SK-N-MC (cell line): ENCODE data around the gene VARS2.
"Not testable (repeated sequence)": the region's sequence is repeated elsewhere in the genome, so short reads cannot be mapped to it uniquely, and the experiment has no call there.

Source experiments
- DNase-seq: peaks from one replicate; pipeline ENCODE4 v3.0.0-alpha.2; 2011; ENCODE audit warnings: low read depth, low spot score
- H3K27ac ChIP-seq: fragments of 200-600 bp; sonication (generic); 2 replicates; pipeline ENCODE4 v1.5.1; 2016; ENCODE audit warnings: mixed run types
- H3K36me3 ChIP-seq: fragments of 200-600 bp; sonication (generic); 2 replicates; pipeline ENCODE4 v1.6.1; 2017; ENCODE audit warnings: antibody characterized with exemption, low read length, mixed read lengths; ENCODE audit not compliant: insufficient read depth
- H3K4me3 ChIP-seq: fragments of 200-600 bp; sonication (generic); 2 replicates; pipeline ENCODE4 v1.5.1; 2016
- H3K9ac ChIP-seq: fragments of 200-600 bp; sonication (generic); 2 replicates; pipeline ENCODE4 v1.8.0; 2017; ENCODE audit warnings: mixed run types, mixed read lengths; ENCODE audit not compliant: insufficient read length
- H3K9me3 ChIP-seq: fragments of 200-600 bp; sonication (generic); 2 replicates; pipeline ENCODE4 v1.6.1; 2017; ENCODE audit warnings: low read depth, mild to moderate bottlenecking, antibody characterized with exemption, low read length, moderate library complexity, mixed read lengths
- EZH2 ChIP-seq: fragments of 200-600 bp; sonication (generic); IDR thresholded peaks from one replicate; pipeline ENCODE4 v1.6.1; 2017; ENCODE audit warnings: antibody characterized with exemption
- FOXP2 ChIP-seq: optimal IDR thresholded peaks from 2 replicates; pipeline ENCODE3; 2011; ENCODE audit warnings: mild to moderate bottlenecking, moderate library complexity; ENCODE audit not compliant: insufficient read depth; ENCODE audit errors: extremely low read length, control extremely low read depth
- POLR2AphosphoS5 ChIP-seq: IDR thresholded peaks from 2 replicates; pipeline ENCODE4 v1.6.1; 2012; ENCODE audit warnings: mild to moderate bottlenecking, low read depth, low read length, borderline replicate concordance

VARS2 gene

DNA sequence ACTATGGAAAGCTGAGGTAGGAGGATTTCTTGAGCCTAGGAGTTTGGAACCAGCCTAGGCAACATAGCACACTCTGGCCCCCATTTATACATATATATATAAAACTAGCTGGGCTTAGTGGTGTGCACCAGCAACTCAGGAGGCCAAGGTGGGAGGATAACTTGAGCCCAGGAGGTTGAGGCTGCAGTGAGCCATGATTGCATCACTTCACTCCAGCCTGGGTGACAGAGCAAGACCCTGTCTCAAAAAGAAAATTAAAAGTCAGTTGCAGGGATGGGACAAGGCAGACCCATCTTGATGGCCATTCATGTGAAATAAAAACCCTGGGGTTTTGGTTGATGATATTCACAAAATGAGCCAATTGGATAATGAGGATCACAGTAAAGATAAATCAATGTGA lies 12.6 kb upstream of the VARS2 start:
- Histone ChIP-seq H3K9ac (no peak overlapping the region), H3K27ac (no peak overlapping the region), H3K36me3 (peaks cover 7% of the 10 kb centered on the region; the same call in 1 of the 2 replicates), H3K4me3 (no peak overlapping the region), H3K9me3 (no peaks in the 10 kb centered on the region)
- no peak for DNase-seq
- TF ChIP-seq POLR2AphosphoS5, result no peak
- no peak for TF ChIP-seq EZH2
- TF ChIP-seq FOXP2, result no peak

DNA sequence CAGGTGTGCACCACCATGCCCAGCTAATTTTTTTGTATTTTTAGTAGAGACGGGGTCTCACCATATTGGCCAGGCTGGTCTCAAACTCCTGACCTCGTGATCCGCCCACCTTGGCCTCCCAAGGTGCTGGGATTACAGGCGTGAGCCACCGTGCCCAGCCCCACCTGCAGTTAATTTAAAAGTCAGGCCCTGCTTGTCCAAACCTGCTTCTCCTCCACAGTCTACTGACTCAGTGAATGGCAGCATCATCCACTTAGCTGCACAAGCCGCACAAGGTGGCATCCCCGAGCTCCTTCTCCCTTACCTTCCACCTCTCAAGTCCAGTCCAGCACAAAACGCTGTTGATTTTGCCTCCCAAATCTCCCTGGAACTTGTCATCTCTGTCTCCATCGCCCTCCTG lies 11.8 kb upstream of the VARS2 start:
- H3K27ac ChIP-seq, H3K36me3 ChIP-seq, H3K9me3 ChIP-seq, H3K9ac ChIP-seq, DNase-seq, H3K4me3 ChIP-seq: not testable (repeated sequence)

DNA sequence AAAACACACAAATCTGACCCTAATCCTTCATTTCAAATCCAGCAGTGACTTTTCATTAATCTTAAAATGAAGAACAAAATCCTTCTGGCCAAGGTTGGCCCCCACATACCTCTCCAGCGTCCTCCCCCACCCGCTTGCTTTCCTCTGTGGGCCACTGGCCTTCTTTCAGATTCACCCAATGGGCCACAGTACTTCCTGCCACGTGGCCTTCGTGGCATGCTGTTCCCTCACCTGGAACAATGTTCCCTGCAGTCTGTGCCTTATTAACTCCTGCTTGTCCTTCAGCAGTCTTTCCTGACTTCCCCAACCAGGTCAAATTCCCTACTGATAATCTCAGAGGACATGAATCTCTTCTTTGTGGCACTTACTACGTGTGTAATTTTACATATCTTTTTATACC lies 11.3 kb upstream of the VARS2 start:
- no peak for DNase-seq
- Histone ChIP-seq H3K9me3 (no peaks in the 10 kb centered on the region), H3K4me3 (no peak overlapping the region), H3K36me3 (peaks cover 7% of the 10 kb centered on the region; the same call in 1 of the 2 replicates), H3K9ac (no peak overlapping the region), H3K27ac (no peak overlapping the region)
- no peak for TF ChIP-seq FOXP2
- no peak for TF ChIP-seq EZH2
- TF ChIP-seq POLR2AphosphoS5, result no peak

DNA sequence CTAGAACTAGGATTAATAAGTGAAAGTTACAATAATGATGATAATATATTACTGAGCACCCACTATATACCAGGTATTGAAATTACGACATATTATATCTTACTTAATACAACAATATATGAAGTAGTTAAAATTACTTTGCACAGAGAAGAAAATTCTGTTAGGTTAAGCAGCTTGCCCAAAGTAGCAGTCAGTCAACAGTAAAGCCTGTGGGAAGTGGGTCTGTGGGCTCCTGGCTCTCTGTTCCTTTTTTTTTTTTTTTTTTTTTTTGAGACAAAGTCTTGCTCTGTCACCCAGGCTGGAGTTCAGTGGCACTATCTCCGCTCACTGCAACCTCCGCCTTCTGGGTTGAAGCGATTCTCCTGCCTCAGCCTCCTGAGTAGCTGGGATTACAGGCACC lies 10.8 kb upstream of the VARS2 start:
- no peak for DNase-seq
- H3K9ac ChIP-seq, result no peak overlapping the region
- no peak overlapping the region for H3K4me3 ChIP-seq
- H3K36me3 ChIP-seq, result peaks cover 3% of the 10 kb centered on the region; the same call in 1 of the 2 replicates
- no peaks in the 10 kb centered on the region for H3K9me3 ChIP-seq
- no peak overlapping the region for H3K27ac ChIP-seq
- TF ChIP-seq EZH2, result no peak
- no peak for TF ChIP-seq FOXP2

DNA sequence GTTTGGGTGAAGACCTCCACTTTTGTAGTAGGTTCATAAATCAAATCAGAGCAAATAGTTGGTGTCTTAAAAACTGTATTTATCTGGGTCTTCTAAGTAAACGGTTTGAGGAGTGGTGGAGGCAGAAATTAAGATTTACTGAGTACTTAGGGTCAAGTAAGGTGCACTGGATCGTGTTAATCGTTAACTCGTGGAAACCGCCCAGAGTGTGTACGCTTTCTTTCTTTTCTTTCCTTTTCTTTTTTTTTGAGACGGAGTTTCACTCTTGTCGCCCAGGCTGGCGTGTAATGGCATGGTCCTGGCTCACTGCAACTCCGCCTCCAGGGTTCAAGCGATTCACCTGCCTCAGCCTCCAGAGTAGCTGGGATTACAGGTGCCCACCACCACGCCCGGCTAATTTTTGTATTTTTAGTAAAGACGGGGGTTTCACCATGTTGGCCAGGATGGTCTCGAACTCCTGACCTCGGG lies 6.7 kb upstream of the VARS2 start:
- peaks cover 14% of the 10 kb centered on the region; the same call in 1 of the 2 replicates for H3K36me3 ChIP-seq

DNA sequence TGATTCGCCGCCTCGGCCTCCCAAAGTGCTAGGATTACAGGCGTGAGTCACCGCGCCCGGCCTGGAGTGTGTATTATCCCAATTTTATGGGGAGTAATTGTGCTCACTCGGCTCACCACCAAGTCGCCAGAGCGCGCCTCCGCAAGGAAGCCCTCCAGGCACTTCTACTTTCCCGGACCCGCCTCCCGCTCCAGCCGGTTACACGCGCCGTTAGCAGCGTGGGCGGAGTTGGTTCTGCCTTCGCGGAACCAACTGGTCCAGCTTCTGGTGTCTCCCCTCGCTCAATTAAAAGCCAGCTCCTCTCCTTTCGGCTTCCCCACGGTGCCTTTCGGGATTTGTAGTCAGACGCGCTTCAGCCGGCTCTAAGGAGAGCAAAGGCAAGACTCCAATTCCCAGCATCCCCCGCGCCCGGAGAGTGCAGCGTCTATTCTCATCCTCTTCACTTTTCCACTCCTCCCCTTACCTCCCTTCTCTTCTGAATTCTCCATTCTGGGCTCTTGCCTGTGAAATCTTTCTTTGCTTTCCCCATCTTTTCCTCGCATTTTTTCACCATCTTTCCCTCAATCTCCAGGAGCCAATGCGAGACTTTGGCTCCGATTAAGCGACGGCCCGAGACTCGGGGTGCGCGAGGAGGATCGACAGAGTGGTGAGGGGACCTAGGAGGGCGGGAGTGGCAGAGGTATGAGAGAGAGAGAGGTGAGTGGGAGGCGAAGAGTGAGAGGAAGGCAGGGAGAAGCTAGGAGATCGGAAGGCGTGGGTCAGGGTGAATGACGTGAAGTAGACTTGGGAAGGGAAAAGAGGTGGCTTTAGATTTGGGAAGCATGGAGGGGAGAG lies 6.1 kb upstream of the VARS2 start, which contains the start of gene GTF2H4:
Gene GTF2H4, plus strand, starts transcription at position 450 of the 834 bp plus-strand sequence.
- H3K4me3 ChIP-seq, result peak within 1 kb of the TSS; percentile 100

More for the DNA sequence above, 6.7 kb upstream of the VARS2 start:
- peak overlapping the region; percentile 100 for H3K4me3 ChIP-seq
- not testable (repeated sequence) for H3K9me3 ChIP-seq, DNase-seq, H3K27ac ChIP-seq, H3K9ac ChIP-seq

DNA sequence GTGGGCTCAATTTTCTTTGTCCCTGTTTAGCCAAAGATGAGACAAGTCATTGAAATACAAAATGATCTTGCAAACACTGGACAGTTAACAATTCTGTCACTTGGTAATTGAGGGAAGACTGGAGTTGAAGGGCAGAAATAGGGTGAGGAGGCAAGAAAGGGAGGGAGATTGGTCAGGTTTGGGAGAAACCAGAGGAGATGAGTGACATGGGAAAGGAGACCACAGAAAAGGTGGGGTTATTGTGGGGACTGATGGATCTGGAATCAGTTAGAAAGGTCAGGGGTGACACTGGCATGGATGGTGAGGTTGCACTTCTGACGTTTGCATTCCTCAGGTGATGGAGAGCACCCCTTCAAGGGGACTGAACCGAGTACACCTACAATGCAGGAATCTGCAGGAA lies 5.3 kb upstream of the VARS2 start:
- Histone ChIP-seq H3K27ac (no peak overlapping the region), H3K9me3 (no peaks in the 10 kb centered on the region), H3K9ac (peak overlapping the region; percentile 96), H3K36me3 (peaks cover 21% of the 10 kb centered on the region; the same call in 1 of the 2 replicates), H3K4me3 (peak overlapping the region; percentile 100)
- TF ChIP-seq EZH2 (no peak), FOXP2 (no peak), POLR2AphosphoS5 (no peak)
- no peak for DNase-seq

More for the DNA sequence above, 6.1 kb upstream of the VARS2 start, which contains the start of gene GTF2H4:
- Histone ChIP-seq H3K9me3 (no peaks in the 10 kb centered on the region), H3K36me3 (peaks cover 14% of the 10 kb centered on the region; the same call in 1 of the 2 replicates), H3K27ac (no peak within 1 kb of the TSS), H3K9ac (peak within 1 kb of the TSS; percentile 96)
- TF ChIP-seq FOXP2, result no peak
- no peak; the same call in 1 of the 2 replicates for TF ChIP-seq POLR2AphosphoS5
- no peak for TF ChIP-seq EZH2
- peak; percentile 96 for DNase-seq

DNA sequence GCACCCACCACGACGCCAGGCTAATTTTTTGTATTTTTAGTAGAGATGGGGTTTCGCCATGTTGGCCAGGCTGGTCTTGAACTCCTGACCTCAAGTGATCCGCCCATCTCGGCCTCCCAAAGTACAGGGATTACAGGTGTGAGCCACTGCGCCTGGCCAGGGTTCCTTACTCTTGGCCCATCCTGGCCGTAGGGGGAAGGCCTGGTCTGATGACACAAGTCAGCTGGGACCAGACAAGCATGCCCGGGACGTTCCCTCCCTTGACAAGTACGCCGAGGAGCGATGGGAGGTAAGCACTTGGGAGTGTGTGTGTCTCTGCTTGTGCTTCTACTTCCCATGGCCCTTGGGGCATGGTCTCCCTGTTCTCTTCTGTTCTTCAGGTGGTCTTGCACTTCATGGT lies 3.6 kb upstream of the VARS2 start:
- H3K27ac ChIP-seq, H3K4me3 ChIP-seq, H3K9me3 ChIP-seq, DNase-seq, H3K9ac ChIP-seq: not testable (repeated sequence)
- peaks cover 21% of the 10 kb centered on the region; the same call in 1 of the 2 replicates for H3K36me3 ChIP-seq
